ENCODE measurements around the gene GALM.
"Not testable (repeated sequence)": the region's sequence is repeated elsewhere in the genome, so short reads cannot be mapped to it uniquely, and the experiment has no call there.

The GALM gene

DNA sequence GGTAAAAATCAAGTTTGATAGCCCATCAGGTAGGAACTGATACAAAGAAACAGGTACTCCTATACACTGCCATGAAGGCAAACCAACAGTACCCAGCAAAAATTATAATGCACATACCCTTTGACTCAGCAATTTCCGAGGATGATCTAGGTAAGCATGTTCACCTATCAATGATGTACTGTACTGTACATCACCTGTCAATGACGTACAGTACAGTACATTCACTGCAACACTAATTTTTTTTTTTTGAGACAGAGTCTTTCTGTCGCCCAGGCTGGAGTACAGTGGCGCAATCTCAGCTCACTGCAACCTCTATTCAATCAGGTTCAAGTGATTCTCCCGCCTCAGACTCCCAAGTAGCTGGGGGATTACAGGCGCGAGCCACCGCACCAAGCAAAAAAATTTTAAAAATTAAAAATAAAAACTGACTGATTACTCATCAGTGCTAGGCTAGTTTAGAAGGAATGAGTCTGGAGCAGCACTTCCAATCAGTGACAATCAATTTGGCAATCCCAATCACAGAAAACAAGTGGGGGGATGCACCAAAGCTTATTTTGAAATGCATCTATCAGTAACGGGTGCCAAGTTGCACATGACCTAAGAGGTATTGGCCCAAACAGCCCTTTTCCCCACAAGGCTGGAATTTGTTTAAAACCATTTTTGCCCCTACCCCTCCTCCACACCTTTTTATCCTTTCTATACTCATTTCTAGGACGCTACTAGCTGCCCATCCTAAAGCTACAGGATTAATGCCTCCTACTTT is 77.1 kb downstream of the GALM start:
- DNase-seq (ENCODE audit: low read depth), result no peak

DNA sequence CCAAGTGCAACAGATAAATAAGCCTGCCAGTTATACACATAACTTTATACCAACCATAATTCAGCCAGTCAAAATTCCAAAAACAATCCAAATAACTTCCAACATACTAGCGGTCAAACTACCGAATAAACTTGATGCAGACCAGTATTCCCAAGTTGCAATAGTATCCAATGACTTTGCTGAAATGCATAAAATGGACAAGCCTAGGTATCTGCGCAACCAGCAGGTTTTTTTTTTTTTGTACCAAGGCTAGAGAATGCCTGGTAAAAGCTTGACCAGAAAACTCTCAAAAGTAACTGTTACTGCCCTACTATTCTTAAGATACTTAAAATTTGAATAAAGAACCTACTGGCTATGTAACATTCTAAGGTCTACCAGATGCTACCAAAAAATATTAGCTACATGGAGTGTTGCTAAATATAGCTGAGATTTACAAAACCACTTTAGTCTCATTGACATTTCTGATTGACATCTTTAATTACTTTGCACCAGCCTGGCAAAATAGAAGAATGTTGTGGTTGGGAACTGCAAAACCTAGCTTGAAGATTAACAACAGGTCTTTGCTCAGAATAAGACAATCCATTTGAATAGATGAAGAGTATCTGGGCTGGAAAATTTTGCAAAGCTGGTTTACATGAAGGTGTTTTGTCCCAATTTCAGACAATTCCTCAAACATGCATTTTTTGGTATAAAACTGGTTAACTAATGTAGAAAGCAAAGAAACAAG is 77.9 kb downstream of the GALM start:
- no peak for DNase-seq (ENCODE audit: low read depth)

DNA sequence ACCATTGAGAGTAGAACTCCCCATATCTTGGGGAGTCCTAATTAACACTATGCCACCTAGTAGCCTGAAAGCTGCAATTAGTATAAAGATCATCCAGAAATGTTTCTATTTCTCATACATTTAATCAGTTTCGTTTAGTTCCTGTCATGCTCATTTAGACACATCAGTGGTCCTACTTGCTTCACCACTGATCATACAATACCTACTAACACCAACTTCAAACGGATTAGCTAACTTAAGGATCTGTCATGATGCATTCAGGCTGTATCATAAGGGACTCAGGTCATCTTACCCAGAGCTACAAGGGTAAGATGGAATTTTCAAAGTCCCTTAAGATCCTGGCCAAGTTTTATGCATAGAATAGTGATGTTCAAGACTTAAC is 78.5 kb downstream of the GALM start:
- DNase-seq (ENCODE audit: low read depth), result no peak

DNA sequence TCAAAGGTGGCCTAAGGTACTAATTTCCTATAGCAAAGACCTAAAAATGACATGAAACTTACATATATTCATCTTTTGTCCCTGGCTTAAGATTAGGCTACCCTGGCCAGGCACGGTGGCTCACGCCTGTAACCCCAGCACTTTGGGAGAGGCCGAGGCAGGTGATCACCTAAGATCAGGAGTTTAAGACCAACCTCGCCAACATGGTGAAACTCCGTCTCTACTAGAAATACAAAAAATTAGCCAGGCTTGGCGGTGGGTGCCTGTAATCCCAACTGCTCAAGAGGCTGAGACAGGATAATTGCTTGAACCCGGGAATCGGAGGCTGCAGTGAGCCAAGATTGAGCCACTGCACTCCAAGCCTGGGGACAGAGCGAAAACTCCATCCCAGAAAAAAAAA is 79.4 kb downstream of the GALM start:
- no peak for DNase-seq (ENCODE audit: low read depth)

DNA sequence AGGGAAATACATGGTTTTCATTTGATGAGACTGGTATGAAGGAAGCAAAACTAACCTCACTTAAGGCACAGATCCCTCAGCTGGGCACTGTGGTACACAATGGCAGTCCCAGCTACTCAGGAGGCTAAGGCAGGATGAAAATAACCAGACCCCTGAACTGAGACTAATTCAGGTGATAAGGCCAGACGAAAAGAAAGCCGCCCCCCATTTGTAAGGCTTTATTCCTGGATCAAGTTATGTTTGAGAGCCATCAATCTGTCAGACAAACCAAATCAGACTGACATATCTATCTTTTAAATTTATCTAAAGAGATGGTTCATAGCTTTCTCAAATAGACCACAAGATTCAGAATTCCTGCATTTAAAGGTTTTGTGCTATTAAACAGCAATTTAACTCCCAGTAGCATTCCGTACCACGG is 81.1 kb downstream of the GALM start:
- no peak for DNase-seq (ENCODE audit: low read depth)

DNA sequence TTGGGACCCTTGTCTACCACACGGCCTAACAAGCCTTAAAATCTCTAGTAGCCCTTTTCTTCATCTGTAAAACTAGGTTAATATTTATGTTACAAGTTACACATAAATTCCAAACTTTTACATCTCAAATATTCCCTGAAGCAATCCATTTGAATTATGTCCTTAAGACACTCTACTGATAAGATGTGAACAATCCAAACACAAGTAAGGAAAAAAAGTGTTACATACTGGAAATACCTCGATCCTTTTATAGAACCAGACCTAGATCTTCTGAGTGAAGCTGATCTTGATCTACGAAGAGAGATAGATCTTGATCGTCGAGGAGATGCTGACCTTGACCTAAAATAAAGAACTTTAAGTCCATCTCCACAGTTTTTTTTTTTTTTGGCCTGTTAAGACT is 81.9 kb downstream of the GALM start:
- no peak for DNase-seq (ENCODE audit: low read depth)

DNA sequence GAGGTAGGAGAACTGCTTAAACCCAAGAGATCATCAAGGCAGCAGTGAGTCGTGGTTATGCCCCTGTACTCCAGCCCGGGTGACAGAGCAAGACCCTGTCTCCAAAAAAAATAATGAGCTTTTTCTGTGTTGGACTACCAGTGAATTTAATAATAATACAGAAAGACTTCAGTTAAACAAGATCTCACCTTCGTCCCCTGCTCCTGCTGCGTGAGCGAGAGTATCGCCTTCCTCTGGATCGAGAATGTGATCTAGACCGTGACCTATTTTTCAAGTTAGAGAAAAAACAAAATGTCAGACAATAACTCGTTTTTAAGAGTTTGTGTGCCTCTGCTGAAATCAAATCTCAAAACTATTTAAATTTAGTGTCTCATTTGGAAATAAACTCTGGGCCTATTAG is 82.5 kb downstream of the GALM start:
- DNase-seq (ENCODE audit: low read depth), result no peak

DNA sequence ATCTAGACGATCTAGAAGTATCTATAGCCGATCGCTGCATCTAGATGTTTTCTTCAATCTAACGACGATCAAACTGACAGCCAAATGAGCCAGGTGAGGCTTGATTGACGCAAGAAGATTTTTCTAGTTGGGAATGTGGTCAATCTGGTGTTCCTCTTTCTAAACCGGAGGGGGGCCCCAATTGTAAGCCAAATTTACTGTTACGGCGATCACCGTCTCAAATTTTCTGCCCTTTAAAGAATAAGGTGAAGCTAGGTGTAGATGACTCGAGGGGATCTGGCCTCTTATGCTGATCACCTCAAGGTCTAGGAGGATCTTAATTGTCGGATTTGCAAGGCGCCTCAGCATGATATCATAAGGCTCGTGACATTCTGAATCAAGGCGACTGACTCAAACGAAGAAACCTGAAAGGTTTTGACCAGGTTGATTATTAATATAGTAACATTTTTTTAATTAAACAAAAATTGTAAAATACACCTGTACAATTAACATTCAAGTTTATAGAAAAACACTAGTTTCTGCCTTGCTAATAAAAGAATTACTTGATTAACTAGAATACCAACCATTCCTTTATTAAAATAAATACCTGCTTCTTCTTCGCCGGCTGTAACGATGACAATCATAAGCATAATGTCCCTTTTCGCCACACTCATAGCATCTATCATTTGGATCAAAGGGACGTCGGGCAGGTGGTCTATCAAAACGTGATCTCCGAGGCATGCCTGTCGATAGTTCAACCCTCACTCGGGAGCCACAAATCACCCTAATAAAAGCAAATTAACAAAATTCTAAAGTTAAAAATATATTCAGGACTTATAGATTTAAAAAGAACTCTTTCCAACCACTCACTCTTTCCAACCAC is 83.3 kb downstream of the GALM start:
- no peak for DNase-seq (ENCODE audit: low read depth)

DNA sequence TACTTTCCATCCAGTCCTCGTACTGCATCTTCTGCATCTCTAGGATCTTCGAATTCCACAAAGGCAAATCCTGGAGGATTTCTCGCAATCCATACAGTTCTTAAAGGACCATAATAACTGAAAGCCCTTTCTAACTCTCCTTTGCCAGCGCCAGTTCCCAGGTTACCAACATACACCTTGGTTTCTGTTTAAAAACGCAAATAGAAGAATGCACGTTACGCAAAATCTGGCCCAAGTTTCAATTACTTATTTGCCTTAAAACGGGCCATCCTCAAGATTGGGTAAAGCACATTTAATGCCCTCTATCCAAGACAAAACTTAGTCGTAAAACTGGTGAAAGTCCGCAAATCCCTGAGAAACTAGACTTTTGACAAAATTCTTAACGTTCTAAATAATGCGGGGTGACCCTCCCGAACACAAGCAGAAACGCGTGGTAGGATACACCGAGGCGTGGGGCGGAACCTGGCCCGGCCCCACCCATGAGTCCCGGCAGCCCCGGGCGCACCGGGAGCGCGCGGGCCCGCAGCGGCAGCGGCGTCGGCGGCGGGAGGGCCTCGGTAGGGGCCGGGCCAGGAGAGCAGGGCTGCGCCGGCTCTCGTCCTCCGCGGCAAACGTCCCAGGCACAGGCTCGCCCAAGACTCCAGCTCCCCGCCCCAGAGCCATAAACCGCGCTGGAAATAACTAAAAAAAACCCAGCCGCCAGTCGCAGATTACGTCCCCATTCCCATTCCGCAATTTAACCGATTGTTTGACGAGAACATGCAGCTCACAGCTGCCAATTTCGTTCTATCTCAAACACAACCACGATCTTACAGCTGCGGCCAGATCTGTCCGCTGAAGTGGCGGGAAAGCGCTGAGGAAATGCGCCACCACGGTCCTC is 84.3 kb downstream of the GALM start:
- peak; percentile 29 for DNase-seq (ENCODE audit: low read depth)

DNA sequence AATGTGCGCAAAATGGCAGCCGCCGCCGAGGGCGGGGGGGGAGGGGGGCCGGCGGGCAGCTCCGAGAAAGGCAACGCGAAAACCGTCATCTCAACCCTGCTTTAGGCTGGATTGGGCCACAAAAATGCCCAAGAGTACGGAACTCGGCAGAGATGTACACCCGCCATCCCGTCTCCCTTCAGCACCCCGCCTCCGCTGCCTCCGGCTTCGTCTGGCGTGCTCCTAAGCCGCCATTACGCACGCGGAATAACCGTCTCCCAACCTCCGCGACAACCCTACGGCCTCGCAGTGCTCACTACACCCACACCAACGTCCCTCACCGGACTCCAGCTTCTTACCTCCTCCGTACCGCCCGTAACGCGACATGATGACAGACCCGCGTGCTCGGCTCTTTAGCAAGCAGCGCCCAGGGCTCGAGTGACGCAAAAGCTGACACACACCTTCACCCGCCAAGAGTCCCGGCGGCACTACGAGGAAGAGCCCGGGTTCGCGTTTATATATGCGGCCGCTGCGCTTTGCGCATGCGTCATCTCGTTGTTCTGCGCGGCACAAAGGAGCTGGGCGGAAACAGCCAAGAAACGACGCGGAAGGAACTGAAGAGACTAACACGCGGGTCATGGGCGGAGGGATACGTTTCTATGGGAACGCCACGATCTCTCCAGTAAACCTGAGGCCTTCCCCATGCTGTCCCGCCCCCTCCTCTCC is 85.1 kb downstream of the GALM start, which contains the start of gene SRSF7:
Gene SRSF7 (minus strand): TSS at position 471 of the 705 bp plus-strand sequence. CDS start 105 bp downstream, at position 366.
- DNase-seq (ENCODE audit: low read depth), result peak; percentile 94

DNA sequence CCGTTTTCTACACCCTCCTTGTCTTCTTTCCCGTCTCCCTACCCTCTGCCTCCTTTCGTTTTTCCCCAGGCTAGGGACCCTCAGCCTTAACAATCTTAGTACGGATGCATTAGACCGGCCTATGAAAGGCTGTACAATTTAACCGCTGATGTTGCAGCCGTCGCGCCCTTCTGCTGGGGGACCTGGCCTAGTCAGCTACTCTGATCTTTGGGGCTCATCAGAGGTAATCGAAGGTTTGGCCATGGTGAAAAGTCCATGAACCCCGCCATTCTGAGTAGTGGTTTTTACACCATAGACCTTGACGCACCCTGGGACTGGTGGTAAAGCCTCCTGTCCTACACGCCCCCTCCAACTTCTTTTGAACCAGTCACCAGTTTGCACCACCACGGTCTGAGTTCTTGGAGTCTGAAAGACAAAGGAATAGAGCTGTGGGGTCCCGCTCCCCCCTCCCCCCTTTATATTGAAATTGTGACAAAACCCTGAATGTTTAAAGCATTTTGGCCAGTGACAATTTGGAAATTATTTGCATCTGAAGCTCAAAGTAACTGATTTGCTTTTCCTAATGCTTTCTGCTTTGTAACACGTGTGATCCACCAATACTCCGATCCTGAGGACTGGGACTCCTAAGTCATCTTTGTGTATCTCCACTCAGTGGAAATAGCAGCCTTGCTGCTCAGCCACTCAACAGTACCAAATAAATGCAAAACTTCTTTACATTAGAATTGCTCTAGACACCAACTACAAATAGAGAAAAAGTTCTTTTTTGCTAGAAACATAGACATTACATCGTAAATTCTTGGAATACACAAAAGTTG is 85.9 kb downstream of the GALM start:
- DNase-seq (ENCODE audit: low read depth), result no peak

DNA sequence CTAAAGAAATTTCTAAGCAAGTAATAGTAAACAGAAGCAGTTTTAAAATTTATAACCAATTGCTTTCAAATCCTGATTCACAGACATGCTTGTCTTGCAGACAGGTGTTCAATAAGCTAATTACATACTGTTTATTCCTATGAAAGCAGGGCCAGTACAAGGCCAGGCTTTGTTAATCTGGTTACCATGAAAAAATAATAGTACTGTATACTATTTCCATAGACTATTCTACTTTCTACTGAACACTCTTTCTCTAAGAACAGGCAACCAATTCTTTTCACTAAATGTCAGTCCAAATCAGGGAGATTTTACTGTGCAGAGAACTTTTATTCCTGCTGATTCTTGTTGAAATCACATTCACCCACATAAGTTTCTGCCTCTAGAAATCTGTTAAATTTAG is 88.1 kb downstream of the GALM start:
- no peak for DNase-seq (ENCODE audit: low read depth)

DNA sequence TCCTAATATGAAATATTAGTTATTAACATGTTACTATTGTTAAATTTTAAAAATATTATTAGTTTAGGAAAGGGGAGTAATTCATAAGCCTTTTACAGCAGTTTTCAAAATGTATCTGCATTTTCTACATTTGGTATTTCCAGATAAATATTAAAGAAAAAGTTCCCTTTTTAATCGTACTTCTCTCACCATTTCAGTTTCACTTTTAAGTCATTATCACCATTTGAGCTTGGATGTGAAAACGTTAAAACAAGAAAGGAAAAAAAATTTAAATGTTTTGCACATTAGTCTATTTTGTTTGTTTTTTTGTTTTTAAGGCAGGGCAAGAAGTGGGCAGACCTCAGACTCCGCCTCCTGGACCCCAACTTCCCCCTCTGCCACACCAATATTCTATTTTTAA is 88.6 kb downstream of the GALM start:
- no peak for DNase-seq (ENCODE audit: low read depth)

DNA sequence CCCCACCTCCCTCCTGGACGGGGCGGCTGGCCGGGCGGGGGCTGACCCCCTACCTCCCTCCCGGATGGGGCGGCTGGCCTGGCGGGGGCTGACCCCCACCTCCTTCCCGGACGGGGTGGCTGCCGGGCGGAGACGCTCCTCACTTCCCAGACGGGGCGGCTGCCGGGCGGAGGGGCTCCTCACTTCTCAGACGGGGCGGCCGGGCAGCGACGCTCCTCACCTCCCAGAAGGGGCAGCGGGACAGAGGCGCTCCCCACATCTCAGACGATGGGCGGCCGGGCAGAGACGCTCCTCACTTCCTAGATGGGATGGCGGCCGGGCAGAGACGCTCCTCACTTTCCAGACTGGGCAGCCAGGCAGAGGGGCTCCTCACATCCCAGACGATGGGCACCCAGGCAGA is 90.0 kb downstream of the GALM start:
- not testable (repeated sequence) for DNase-seq (ENCODE audit: low read depth)

DNA sequence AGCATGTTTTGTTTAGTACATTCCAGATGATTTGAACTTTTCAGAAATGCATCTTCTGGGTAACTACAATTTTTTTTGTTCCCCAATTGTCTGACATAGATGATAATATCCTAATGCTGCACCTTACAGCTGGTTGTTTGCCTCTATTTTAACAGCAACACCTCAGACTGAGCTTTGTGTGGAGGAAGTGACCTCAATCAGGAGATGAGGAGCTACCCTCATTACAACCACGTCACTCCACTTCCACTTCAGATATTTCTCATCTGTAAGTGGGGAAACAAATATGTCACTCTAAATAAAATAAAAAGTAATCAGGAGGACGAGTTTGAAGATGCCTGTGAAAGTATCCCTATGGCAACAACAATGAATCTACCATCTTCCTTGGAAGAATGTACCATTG is 97.3 kb downstream of the GALM start:
- no peak for DNase-seq (ENCODE audit: low read depth)

DNA sequence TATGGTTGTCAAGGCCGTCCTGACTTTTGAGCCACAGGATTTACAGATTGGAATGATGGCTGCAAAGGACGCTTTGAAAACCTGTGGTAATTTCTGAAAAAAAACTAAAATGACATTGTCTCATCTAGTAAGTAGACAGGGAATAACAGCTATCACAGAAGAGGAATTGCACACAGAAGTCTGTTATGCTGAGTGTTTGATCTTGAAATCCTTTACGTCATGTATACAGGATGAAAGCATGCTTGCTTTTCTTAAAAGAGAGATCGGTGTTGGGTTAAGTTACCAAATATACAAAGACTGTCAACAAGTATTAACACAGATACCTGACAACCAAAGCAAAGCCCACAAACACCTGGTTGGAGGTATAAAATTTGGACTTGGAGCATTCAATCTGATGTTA is 97.8 kb downstream of the GALM start:
- DNase-seq (ENCODE audit: low read depth), result no peak

DNA sequence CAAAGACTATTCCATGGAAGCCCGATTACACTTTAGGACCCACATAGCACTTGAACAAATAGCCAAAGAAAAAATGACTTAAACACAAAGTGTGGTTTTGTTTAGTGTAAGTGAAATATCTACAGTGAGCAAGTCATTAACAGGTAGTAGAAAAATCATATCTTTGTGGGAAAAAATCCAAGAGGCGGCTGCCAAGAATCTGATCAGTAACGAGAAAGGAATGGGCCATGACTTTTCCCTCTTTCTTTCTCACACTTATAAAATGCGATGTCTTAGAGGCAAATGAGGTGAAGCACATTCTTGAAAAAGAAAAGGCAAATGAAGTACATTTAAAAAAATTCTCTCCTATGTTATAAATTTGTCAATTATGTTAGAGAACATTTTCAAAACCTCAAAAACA is 99.2 kb downstream of the GALM start:
- no peak for DNase-seq (ENCODE audit: low read depth)

DNA sequence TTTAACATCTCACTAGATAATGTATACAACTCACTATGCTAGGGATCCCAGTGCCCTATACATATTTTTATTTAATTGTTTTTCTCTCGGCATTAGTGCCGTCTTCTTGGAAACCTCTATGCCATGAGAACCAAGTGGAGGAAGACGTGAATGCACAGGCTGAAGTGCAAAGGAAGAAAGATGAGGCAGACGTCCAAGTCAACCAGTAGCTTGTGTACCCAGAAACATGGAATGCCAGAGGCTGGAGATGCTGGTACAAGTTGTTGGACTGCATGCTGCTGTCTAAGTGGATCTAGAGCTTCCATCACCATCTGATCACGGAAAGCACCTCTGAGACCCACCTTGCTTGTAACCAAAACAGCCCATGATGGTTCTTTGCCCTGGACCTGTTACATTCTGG is 99.6 kb downstream of the GALM start:
- no peak for DNase-seq (ENCODE audit: low read depth)

DNA sequence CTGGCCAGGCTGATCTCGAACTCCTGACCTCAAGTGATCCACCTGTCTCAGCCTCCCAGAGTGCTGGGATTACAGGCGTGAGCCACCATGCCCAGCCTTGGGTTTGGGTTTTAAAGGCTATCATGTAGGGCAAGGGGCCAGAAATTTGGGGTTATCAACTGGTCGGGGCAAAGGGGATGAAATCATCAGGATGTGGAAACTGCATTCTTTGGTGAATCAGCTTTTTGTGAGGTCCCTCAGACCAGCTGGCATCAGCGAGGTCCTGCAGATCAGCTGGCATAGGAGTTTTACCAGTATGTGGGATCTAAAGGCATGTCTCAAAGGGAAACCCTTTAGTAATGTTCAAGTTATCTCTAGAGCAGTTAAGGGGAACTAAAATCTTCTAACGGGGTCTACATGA is 105.7 kb downstream of the GALM start:
- DNase-seq (ENCODE audit: low read depth), result no peak
